ENCODE data around the gene ABCB9.

- TF ChIP-seq CTCF (IDR thresholded peaks at IDR 0.05) (no peak), POLR2AphosphoS5 (IDR thresholded peaks at IDR 0.05; ENCODE audit: low read depth, low read length) (no peak)
Observed at GRCh38 chr12:122928404-122929147, 37.7 kb downstream of the ABCB9 start.
